B cell (primary cell): ENCODE results near the gene EIF4A3.

Source experiments
- CTCF ChIP-seq: fragments of 200-600 bp; IDR thresholded peaks from one replicate; pipeline ENCODE4 v1.8.0; 2022; ENCODE audit warnings: antibody characterized with exemption, mild to moderate bottlenecking
- EZH2 ChIP-seq: IDR thresholded peaks from 2 replicates; pipeline ENCODE4 v1.6.1; 2012; ENCODE audit warnings: borderline replicate concordance, low read depth, mild to moderate bottlenecking, moderate library complexity, low read length; ENCODE audit not compliant: insufficient read depth, poor library complexity, severe bottlenecking

GRCh38 chr17:80111702-80112470 lies 35.0 kb downstream of the EIF4A3 start:
- no peak for TF ChIP-seq CTCF
- no peak for TF ChIP-seq EZH2
